Activated CD4-positive, alpha-beta T cell treated with anti-CD3 and anti-CD28 coated beads, Interleukin-2, Interleukin-6, amounts not matched to agents 100 ng/mL and 50 ng/mL, durations not matched to agents 16 hours and 8 hours (primary cell): ENCODE data around the gene ZNF469.

Source experiments
- DNase-seq: peaks from one replicate; pipeline ENCODE4 v3.0.0-alpha.2; 2020

Gene ZNF469

GRCh38 chr16:88378401-88378800 lies 4.4 kb upstream of the ZNF469 start:
- DNase-seq, result no peak

- DNase-seq, result no peak
Observed at GRCh38 chr16:88378836-88379693, 3.7 kb upstream of the ZNF469 start.

GRCh38 chr16:88379694-88380040 lies 3.1 kb upstream of the ZNF469 start:
- no peak for DNase-seq

- DNase-seq, result no peak
Observed at GRCh38 chr16:88380099-88380498, 2.7 kb upstream of the ZNF469 start.

GRCh38 chr16:88380619-88381018 lies 2.1 kb upstream of the ZNF469 start:
- no peak for DNase-seq

GRCh38 chr16:88381820-88382451 lies 823 bp upstream of the ZNF469 start:
- DNase-seq, result no peak

- DNase-seq, result no peak
Observed at GRCh38 chr16:88383401-88384221, 852 bp downstream of the ZNF469 start.

- DNase-seq, result no peak
Observed at GRCh38 chr16:88384222-88385111, 1.7 kb downstream of the ZNF469 start.

GRCh38 chr16:88385112-88385594 lies 2.4 kb downstream of the ZNF469 start:
- DNase-seq, result no peak

GRCh38 chr16:88385831-88386815 lies 3.4 kb downstream of the ZNF469 start:
- no peak for DNase-seq

GRCh38 chr16:88387180-88387765 lies 4.5 kb downstream of the ZNF469 start:
- no peak for DNase-seq

GRCh38 chr16:88387941-88388627 lies 5.3 kb downstream of the ZNF469 start:
- no peak for DNase-seq

- DNase-seq, result no peak
Observed at GRCh38 chr16:88389191-88389590, 6.4 kb downstream of the ZNF469 start.

GRCh38 chr16:88389621-88390160 lies 6.9 kb downstream of the ZNF469 start:
- no peak for DNase-seq

GRCh38 chr16:88390265-88390664 lies 7.5 kb downstream of the ZNF469 start:
- DNase-seq, result no peak

GRCh38 chr16:88390735-88391134 lies 8.0 kb downstream of the ZNF469 start:
- DNase-seq, result no peak

- DNase-seq, result no peak
Observed at GRCh38 chr16:88391144-88391850, 8.5 kb downstream of the ZNF469 start.

- no peak for DNase-seq
Observed at GRCh38 chr16:88392111-88392510, 9.4 kb downstream of the ZNF469 start.

GRCh38 chr16:88392616-88393015 lies 9.9 kb downstream of the ZNF469 start:
- DNase-seq, result no peak
